Upper lobe of left lung (tissue), 4 donors: ENCODE data around the gene IFNK.

Experiments used
- EP300 ChIP-seq, 4 donors: sonication (generic); formaldehyde crosslinking; IDR thresholded peaks; one replicate each; pipeline ENCODE4 v1.5.1; 2017; ENCODE audit warnings: antibody characterized with exemption in 4 of 4, control low read depth in 2 of 4
- POLR2A ChIP-seq, 4 donors: fragments of 450-650 bp; IDR thresholded peaks; one replicate each; pipeline ENCODE4 v1.5.1; 2016 to 2017; ENCODE audit warnings: antibody characterized with exemption in 4 of 4, mild to moderate bottlenecking in 2 of 4
- TF ChIP-seq, protein P1 (sequence below), 6 experiments: fragments of 450-650 bp in 4 of 6; fragments of 200-600 bp in 2 of 6; sonication (generic) in 2 of 6; IDR thresholded peaks; one replicate each; pipeline ENCODE4 v1.5.1; 2016 to 2019; ENCODE audit warnings: antibody characterized with exemption in 6 of 6

DNA sequence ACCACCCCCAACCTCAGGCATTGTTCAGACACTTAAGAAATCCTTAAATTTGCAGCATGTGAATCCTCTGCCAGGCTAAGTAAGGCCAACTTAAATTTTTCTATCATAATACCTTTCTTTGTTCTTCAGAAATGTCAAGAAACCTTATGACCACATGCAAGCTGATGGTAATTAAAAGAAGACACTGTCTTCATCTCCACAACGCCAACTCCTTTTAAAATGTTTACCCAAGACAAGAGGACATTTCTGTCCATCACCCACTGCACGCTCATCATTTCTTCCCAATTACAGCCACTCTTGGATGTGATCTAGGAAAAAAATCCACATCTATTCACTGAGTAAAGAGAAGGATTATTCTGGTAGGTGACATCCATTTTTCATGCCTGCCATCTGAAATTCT is 6.1 kb upstream of the IFNK start:
- TF ChIP-seq EP300 (IDR thresholded peaks at IDR 0.05): no peak
- TF ChIP-seq POLR2A (IDR thresholded peaks at IDR 0.05): no peak
- TF ChIP-seq, protein P1, sequence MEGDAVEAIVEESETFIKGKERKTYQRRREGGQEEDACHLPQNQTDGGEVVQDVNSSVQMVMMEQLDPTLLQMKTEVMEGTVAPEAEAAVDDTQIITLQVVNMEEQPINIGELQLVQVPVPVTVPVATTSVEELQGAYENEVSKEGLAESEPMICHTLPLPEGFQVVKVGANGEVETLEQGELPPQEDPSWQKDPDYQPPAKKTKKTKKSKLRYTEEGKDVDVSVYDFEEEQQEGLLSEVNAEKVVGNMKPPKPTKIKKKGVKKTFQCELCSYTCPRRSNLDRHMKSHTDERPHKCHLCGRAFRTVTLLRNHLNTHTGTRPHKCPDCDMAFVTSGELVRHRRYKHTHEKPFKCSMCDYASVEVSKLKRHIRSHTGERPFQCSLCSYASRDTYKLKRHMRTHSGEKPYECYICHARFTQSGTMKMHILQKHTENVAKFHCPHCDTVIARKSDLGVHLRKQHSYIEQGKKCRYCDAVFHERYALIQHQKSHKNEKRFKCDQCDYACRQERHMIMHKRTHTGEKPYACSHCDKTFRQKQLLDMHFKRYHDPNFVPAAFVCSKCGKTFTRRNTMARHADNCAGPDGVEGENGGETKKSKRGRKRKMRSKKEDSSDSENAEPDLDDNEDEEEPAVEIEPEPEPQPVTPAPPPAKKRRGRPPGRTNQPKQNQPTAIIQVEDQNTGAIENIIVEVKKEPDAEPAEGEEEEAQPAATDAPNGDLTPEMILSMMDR (IDR thresholded peaks at IDR 0.05): no peak
